ENCODE results near the gene ATP6V1C2.

DNA sequence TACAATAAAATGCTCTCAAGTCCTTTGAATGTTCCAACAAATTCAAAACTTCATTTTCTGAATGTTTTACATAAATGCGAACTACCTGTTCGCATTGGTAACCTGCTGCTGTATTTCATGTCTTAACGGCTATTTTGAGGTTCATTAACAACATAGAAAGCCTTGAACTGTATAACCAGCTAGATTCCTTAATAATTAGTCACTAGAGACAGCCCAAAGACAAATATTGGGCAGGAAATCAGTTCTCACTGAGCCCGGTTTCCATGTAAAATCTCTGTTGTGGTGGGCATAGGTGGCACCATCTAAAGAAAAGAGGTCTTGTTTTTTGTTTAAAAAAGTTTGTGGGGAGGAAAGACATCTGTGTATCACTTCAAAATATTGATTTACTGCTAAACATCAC is 62.0 kb downstream of the ATP6V1C2 start:
- TF ChIP-seq, protein P1, sequence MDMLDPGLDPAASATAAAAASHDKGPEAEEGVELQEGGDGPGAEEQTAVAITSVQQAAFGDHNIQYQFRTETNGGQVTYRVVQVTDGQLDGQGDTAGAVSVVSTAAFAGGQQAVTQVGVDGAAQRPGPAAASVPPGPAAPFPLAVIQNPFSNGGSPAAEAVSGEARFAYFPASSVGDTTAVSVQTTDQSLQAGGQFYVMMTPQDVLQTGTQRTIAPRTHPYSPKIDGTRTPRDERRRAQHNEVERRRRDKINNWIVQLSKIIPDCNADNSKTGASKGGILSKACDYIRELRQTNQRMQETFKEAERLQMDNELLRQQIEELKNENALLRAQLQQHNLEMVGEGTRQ (IDR thresholded peaks at IDR 0.05), result no peak
- TF ChIP-seq, protein P2, sequence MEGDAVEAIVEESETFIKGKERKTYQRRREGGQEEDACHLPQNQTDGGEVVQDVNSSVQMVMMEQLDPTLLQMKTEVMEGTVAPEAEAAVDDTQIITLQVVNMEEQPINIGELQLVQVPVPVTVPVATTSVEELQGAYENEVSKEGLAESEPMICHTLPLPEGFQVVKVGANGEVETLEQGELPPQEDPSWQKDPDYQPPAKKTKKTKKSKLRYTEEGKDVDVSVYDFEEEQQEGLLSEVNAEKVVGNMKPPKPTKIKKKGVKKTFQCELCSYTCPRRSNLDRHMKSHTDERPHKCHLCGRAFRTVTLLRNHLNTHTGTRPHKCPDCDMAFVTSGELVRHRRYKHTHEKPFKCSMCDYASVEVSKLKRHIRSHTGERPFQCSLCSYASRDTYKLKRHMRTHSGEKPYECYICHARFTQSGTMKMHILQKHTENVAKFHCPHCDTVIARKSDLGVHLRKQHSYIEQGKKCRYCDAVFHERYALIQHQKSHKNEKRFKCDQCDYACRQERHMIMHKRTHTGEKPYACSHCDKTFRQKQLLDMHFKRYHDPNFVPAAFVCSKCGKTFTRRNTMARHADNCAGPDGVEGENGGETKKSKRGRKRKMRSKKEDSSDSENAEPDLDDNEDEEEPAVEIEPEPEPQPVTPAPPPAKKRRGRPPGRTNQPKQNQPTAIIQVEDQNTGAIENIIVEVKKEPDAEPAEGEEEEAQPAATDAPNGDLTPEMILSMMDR (IDR thresholded peaks at IDR 0.05), result no peak
- TF ChIP-seq EP300 (IDR thresholded peaks at IDR 0.05), result no peak
- TF ChIP-seq POLR2A (IDR thresholded peaks at IDR 0.05; ENCODE audit: low read length), result no peak
- TF ChIP-seq, protein P3, sequence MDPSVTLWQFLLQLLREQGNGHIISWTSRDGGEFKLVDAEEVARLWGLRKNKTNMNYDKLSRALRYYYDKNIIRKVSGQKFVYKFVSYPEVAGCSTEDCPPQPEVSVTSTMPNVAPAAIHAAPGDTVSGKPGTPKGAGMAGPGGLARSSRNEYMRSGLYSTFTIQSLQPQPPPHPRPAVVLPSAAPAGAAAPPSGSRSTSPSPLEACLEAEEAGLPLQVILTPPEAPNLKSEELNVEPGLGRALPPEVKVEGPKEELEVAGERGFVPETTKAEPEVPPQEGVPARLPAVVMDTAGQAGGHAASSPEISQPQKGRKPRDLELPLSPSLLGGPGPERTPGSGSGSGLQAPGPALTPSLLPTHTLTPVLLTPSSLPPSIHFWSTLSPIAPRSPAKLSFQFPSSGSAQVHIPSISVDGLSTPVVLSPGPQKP (IDR thresholded peaks at IDR 0.05; ENCODE audit: low read depth, low read length), result no peak
- no peak for TF ChIP-seq ZNF302 (CRISPR knock-in tag; IDR thresholded peaks at IDR 0.05)
- TF ChIP-seq RNF2 (IDR thresholded peaks at IDR 0.05; ENCODE audit: borderline replicate concordance, low read depth), result no peak
- TF ChIP-seq, protein P4, sequence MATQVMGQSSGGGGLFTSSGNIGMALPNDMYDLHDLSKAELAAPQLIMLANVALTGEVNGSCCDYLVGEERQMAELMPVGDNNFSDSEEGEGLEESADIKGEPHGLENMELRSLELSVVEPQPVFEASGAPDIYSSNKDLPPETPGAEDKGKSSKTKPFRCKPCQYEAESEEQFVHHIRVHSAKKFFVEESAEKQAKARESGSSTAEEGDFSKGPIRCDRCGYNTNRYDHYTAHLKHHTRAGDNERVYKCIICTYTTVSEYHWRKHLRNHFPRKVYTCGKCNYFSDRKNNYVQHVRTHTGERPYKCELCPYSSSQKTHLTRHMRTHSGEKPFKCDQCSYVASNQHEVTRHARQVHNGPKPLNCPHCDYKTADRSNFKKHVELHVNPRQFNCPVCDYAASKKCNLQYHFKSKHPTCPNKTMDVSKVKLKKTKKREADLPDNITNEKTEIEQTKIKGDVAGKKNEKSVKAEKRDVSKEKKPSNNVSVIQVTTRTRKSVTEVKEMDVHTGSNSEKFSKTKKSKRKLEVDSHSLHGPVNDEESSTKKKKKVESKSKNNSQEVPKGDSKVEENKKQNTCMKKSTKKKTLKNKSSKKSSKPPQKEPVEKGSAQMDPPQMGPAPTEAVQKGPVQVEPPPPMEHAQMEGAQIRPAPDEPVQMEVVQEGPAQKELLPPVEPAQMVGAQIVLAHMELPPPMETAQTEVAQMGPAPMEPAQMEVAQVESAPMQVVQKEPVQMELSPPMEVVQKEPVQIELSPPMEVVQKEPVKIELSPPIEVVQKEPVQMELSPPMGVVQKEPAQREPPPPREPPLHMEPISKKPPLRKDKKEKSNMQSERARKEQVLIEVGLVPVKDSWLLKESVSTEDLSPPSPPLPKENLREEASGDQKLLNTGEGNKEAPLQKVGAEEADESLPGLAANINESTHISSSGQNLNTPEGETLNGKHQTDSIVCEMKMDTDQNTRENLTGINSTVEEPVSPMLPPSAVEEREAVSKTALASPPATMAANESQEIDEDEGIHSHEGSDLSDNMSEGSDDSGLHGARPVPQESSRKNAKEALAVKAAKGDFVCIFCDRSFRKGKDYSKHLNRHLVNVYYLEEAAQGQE (IDR thresholded peaks at IDR 0.05), result no peak
- no peak for TF ChIP-seq MYC (IDR thresholded peaks at IDR 0.05; ENCODE audit: borderline replicate concordance, low read length)
